Bronchial epithelial cell (primary cell): ENCODE results near the gene ABCA7. TPM values are rescaled to one million over a fixed set of nuclear protein-coding genes. Genes with fewer than 3 reads are reported as not detected.

Source experiments
- DNase-seq: peaks from one replicate; pipeline ENCODE4 v3.0.0-alpha.2; 2010; ENCODE audit warnings: low read depth
- FAIRE-seq: peaks from 2 replicates; lab custom pipeline; 2011; peaks lifted over from hg19 to GRCh38; lab: Jason Lieb, UNC
- H3K27me3 ChIP-seq: 2 replicates; pipeline ENCODE4 v1.5.1; 2011; ENCODE audit warnings: low read length; ENCODE audit not compliant: control insufficient read depth, insufficient read depth
- H3K36me3 ChIP-seq: 2 replicates; pipeline ENCODE4 v1.5.1; 2011; ENCODE audit warnings: low read length; ENCODE audit not compliant: control insufficient read depth, insufficient read depth
- H3K4me3 ChIP-seq: 2 replicates; pipeline ENCODE4 v1.5.1; 2011; ENCODE audit warnings: mild to moderate bottlenecking, low read depth, low read length, control low read depth
- CTCF ChIP-seq: IDR thresholded peaks from 2 replicates; pipeline ENCODE4 v1.5.1; 2011; ENCODE audit warnings: mild to moderate bottlenecking, moderate library complexity, low read length, control low read depth, inconsistent platforms; ENCODE audit not compliant: insufficient read depth, severe bottlenecking
- total RNA-seq: library from RNA; depleted of rRNA; stranded (reverse); fragments of >200 nt; gene quantifications from 2 replicates; pipeline ENCODE4 v1.2.1, GENCODE V29; 2014

ABCA7 gene
- total RNA-seq, 1 donor from 2014 or later = 6.8 TPM

GRCh38 chr19:1074544-1075283, 34.8 kb downstream of the ABCA7 start:
- Histone ChIP-seq H3K36me3 (no peaks in the 10 kb centered on the region), H3K4me3 (peak overlapping the region; percentile 18), H3K27me3 (peaks cover 5% of the 10 kb centered on the region)
- DNase-seq (no peak), FAIRE-seq (no peak)
- no peak for TF ChIP-seq CTCF

- peaks cover under 1% of the 10 kb centered on the region for H3K27me3 ChIP-seq
- H3K36me3 ChIP-seq = no peaks in the 10 kb centered on the region
- H3K4me3 ChIP-seq = no peak overlapping the region
- no peak for FAIRE-seq
- DNase-seq = no peak
- TF ChIP-seq CTCF = no peak
Measured at GRCh38 chr19:1076046-1076386, 36.1 kb downstream of the ABCA7 start.

- no peaks in the 10 kb centered on the region for H3K27me3 ChIP-seq
- DNase-seq (peak; percentile 65), FAIRE-seq (no peak)
- no peak for TF ChIP-seq CTCF
- no peak overlapping the region for H3K4me3 ChIP-seq
- no peaks in the 10 kb centered on the region for H3K36me3 ChIP-seq
Measured at GRCh38 chr19:1076951-1077350, 37.0 kb downstream of the ABCA7 start.

GRCh38 chr19:1079566-1080111, 39.7 kb downstream of the ABCA7 start:
- Histone ChIP-seq H3K36me3 (no peaks in the 10 kb centered on the region), H3K27me3 (no peaks in the 10 kb centered on the region), H3K4me3 (no peak overlapping the region)
- no peak for TF ChIP-seq CTCF
- FAIRE-seq (no peak), DNase-seq (no peak)

- no peaks in the 10 kb centered on the region for H3K27me3 ChIP-seq
- no peak for DNase-seq
- H3K4me3 ChIP-seq = no peak overlapping the region
- H3K36me3 ChIP-seq = no peaks in the 10 kb centered on the region
- TF ChIP-seq CTCF = no peak
- no peak for FAIRE-seq
Measured at GRCh38 chr19:1080360-1081161, 40.7 kb downstream of the ABCA7 start.
